ENCODE data around the gene GAPT.

The GAPT gene

DNA sequence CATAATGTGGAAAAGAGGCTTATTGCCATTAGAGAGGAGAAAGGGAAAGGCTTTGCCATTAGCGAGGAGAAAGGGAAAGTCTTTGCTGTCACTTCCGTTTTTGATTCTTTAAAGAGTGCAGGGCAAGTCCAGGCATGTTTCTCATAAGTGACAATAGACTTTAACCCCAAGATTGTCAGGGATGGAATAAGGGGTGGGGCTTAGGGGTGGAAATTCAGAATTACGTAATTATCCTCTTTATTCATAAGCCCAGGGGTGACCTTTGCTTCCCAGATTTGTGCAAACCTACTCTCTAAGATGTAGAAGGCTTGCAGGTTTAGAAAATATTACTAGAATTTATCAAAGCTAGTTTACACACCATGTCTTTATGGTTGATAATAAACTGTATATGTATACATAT lies 29.1 kb upstream of the GAPT start:
- DNase-seq, result no peak

DNA sequence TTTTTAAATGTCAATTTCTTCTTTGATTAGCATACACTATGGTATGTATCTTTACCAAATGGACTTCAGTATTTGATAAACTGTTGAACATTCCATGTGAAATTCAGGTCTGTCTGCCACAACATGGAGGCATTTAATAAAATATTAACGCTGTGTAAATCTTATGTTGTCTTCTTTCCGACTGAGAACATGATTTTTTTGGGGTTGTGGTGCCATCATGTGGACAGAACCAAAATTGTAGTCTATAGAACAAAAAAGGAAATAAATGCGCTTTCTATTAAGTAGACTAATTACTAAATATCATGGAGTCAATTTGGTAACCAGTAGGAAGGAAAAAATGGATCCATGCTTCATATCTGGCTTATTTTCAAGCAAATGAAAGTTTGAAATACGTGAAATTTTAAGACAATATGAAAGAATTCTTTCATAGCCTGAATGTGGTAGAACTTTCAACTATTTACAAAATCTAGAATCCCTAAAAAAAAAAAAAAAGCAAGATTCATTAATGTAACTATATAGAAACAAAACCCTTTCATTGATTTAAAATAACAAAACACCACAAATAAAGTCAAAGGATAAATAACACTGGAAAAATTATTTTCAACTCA lies 28.5 kb upstream of the GAPT start:
- DNase-seq, result peak; percentile 57

DNA sequence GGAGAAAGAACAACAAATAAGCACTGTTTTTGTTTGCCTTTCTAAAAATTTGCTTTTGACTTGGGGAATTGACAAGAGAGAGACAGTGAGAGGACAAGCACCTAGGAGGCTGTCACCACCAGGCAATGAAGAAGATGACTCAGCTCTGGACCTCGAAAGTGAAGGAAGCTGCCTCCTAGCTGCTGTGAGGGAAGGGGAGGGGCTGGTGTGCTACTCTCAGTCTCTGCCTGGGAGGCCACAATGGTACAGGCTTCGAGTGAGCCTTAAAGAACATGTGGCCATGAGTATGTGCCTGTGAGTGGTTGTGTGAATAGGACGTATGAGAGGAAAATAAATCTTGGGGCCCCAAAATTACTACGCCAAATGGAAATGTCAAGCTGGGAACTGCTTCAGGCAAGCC lies 24.3 kb upstream of the GAPT start:
- no peak for DNase-seq

DNA sequence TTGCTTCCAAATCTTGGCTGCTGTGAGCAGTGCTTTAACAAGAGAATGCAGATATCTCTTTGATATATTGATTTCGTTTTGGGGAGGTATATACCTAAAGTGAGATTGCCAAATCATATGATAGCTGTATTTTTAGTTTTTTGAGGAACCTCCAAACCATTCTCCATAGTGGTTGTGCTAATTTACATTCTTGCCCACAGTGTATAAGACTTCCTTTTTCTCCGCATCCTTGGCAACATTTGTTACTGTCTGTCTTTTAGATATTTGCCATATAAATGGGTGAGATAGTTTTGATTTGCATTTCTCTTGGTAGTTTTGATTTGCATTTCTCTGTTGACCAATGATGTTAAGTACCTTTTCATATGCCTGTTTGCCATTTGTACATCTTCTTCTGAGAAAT lies 21.3 kb upstream of the GAPT start:
- DNase-seq, result no peak

DNA sequence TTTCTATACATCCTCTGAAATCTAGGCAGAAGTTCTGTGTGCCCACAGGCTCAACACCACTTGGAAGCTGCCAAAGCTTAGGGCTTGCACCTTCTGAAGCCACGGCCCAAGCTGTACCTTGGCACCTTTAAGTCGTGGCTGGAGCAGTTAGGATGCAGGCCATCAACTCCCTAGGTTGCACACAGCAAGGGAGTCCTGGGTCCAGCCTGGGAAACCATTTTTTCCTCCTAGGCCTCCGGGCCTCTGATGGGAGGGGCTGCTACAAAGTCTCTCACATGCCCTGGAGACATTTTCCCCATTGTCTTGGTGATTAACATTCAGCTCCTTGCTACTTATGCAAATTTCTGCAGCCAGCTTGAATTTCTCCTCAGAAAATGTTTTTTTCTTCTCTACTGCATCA lies 15.8 kb upstream of the GAPT start:
- no peak for DNase-seq

DNA sequence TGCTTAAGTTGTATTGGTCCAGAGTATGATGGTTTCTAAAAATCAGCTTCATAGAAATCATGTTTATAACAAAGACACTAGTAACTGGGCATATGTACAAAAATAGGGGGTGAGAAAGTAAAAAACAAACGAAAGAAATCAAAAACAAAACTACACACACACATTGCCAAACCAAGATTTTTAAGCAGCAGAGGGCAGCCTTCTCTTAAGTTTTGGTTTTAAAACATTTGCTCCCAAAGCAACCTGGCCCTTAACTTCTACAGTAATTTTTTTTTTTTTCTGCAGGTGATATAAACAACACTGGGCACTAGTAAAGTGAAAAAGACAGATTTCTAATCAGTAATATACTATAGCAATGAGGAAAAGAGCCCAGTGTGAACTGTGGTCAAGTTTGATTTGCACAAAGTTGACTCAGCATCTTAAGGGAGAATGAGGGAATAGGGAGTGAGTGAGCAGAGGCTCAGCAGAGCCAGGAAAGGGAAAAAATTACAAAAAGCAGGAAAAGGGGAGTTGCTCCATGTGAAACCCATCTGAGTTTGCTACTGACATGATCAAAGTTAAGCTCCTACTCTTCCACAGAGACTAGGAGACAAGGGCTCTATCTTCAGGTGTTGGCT lies 13.4 kb upstream of the GAPT start:
- no peak for DNase-seq

DNA sequence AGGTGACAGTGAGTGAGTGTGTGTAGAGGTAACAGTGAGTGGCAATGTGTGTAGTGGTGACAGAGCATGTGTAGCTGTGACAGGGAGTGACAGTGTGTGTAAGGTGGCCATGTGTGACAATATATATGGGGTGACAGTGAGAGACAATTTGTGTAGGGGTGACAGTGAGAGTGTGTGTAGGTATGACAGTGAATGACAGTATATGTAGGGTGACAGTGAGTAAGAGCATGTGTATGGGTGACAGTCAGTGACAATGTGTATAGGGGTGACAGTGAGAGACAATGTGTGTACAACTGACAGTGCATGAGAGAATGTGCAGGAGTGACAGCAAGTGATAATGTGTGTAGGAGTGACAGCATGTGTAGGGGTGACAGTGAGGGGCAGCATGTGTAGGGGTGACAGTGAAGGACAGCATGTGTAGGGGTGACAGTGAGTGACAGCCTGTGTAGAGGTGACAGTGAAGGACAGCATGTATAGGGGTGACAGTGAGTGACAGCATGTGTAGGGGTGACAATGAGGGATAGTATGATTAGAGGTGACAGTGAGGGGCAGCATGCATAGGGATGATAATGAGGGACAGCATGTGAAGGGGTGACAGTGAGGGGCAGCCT lies 10.1 kb upstream of the GAPT start:
- DNase-seq, result no peak

DNA sequence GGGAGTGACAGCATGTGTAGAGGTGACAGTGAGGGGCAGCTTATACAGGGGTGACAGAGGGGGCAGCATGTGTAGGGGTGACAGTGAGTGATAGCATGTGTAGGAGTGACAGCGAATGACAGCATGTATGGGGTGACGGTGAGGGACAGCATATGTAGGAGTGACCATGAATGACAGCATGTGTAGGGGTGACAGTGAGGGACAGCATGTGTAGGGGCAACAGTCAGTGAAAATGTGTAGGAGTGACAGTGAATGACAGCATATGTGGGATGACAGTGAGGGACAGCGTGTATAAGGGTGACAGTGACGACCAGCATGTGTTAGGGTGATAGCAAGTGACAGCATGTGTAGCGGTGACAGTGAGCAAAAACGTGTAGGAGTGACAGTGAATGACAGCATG lies 9.4 kb upstream of the GAPT start:
- no peak for DNase-seq

DNA sequence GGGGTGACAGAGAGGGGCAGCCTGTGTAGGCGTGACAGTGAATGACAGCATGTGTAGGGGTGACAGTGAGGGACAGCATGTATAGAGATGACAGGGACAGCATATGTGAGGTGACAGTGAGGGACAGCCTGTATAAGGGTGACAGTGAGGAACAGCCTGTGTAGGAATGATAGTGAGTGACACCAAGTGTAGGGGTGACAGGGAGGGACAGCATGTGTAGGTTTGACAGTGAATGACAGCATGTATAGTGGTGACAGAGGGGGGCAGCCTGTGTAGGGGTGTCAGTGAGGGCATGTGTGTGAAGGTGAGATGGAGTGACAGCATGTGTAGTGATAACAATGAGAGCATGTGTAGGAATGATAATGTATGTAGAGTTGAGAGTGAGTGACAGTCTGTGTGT lies 8.7 kb upstream of the GAPT start:
- DNase-seq, result no peak

DNA sequence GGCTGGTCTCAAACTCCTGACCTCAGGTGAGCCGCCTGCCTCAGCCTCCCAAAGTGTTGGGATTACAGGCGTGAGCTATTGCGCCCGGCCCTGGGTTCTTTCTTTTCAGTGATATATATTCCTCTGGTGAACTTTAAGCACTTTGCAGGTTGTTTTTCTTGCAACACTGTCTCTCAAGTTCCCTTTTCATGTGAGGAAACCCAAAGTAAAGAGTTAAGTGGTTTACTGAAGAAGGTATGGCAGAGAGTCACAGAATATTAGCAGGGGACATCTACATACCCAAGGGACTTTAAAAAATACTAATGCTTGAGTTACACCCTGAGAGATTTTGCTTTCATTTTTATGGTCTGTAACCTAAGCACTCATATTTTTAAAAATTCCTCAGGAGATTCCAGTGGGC lies 6.7 kb upstream of the GAPT start:
- DNase-seq, result no peak

DNA sequence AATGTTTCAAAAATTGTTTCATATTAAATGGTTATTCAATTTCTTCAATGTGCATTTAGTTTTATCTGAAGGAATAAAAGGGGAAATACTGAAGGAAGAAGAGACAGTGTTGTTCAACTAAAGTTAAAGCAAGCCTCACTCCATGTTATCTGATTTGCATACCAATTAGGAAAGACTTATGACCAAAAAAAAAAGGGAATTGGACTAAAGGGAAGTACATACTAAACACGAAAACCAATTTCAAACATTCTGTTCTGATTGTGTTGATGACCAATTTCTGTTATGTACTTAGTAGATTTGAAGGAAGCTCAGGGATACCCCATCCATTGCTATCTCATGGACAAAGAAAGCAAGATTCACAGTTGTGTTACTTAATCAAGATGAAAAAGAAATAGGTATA lies 4.9 kb upstream of the GAPT start:
- no peak for DNase-seq

DNA sequence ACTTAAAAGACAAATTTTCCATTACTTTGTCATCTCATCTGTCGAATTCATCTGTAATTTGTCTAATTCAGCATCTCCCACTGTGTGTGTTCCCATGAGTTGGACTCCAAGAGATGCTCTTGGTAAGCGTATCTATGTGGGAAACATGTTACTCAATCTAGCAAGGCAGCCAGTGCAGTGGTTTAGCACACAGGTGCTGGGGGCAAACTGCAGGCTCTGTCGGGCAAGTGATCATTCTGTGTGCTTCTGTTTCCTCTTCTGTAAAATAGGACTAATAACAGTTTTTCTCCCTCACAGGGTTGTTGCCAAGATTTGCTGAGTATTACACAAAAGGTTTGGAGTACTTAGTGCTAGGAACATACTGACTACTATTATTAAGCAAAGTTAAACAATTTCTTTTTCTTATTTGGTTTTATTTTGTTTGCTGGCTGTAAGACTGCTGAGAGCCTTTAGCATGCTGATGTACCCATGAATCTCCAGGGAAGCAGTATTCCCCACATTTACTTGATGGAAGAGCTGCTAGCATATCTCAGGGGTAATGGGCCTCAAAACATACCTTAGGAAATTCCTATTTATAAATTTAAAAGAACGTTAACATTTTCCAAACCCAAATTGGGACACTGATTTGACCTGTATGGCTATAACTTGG lies 709 bp upstream of the GAPT start:
- DNase-seq, result no peak

DNA sequence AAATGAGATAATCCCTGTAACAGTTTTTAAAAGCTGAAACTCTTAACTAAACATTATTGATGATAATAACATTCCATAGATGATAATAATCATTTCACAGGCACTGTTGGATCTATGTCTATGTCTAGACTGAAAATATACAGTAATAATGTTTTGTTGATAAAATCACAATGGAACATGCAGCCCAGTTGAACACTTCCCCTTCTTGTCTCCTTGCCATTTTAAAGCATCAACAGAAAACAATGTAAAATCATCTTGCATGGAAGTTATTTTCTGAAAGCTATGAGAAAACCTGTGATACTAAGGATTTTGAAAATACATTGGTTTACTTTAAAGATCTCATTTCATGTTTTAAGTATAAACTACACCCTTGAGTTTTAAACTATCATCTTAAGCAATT lies 1.9 kb downstream of the GAPT start:
- DNase-seq, result no peak

DNA sequence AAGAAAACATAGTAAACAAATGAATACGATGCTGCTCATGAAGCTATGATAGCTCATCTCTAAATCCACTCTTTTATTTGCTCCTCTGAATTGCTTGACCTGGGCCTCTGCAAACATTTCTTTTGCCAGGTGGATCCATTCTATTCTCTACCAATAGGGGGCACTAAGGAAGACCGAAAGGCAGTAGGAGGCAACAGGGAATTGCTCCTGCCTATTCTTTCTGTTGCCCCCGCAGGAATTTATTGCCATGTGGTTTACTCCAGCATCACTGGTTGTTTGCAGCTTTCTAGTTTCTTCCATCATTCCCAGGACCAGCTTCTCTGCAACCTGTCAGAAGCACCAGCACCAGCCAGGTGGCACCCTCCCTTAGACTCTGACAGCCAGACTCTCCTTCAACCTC lies 5.3 kb downstream of the GAPT start:
- no peak for DNase-seq

DNA sequence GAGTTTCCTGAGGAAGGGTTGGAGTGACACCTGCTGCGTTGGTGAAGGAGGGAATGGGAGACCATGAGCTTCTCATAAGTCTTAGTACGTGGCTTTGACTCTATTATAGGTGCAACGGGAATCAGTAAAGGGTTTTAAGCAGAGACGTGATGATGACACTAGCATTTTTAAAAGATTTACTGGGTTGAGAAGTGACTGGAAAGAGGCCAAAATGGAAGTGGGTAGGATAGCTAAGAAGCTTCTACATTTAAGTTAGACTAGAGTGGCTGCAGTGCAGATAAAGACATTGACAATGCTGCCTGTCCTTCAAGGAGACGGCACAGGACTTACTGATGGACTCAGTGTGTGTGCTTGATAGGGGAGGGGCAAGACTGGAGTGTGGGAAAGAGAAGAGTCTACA lies 6.2 kb downstream of the GAPT start:
- no peak for DNase-seq

DNA sequence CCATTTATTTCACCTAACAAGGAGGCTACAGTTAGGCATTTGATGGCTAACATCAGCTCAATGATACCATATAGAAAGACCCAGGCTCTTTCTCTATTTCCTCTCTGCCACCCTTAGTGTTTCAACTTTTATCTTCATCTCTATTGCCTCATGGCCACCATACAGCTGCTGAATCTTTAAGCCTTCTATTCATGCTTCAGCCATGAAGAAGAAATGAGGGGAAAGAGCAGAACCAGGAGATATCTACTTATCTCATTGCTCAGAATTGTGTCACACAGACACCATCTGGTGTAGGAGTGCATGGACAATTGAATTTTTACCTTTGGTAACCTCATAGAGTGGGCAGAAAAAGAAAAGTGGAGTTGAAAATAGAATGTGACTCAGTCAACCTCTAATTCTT lies 6.7 kb downstream of the GAPT start:
- DNase-seq, result no peak

DNA sequence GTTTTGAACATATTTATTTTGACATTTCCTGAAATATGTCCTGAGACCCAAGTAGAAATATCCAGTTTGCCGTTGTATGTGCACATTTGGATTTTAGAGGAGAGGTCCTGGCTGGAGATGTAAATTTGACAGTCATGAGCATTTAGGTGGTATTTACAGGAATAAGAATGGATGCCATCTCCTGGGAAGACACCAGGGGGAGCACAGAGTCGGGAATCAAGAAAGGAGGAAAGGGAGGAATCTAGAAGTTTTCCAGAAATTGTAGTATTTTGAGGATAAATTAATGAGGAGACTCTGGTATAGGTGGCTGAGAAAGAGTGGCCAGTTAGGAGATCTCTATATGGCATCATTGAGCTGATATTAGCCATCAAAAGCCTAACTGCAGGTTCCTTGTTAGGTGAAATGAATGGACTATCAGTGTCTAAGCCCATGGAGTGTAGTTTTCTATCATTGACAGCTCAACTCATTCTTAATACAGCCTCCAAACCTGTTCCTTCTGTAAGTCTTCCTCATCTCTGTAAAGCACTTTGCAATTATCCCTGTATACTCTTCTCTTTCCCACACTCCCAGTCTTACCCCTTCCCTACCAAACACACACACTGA lies 7.2 kb downstream of the GAPT start:
- DNase-seq, result no peak

DNA sequence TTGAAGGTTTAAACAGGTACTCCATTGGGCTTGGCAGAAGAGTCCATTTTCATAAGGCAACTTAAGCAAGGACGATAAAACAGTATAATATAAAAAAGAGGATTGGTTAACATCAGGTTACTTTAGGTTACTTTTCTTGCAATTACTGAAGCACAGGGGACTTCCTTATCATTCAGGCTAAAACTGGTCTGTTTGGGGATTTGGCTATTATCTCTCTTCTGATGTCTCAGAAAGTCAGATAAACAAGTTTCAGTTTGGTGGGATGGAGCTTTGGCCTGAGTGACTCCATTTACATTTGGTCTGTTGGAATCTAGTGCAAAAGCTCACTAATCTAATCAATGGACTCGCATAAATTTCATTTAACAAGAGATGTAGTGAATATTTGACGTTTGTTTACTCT lies 8.0 kb downstream of the GAPT start:
- DNase-seq, result no peak

DNA sequence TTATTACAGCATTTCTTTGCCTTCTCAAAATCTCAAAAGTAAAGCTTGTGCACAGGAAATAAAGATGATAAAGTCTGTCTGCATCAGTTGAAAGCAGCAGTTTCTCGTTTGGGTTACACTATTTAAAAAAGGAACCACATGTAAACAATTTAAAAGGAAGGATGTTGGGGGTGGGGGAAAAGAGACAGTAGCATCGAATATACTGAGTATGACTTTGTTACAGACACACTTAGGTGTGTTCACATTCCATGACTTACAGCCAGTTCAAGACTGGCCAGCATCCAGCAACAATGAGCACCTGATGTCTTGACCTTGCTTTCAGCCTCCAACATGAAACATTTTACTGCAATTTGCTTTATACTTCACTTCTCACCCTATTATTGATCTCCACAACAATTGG lies 8.7 kb downstream of the GAPT start:
- no peak for DNase-seq

DNA sequence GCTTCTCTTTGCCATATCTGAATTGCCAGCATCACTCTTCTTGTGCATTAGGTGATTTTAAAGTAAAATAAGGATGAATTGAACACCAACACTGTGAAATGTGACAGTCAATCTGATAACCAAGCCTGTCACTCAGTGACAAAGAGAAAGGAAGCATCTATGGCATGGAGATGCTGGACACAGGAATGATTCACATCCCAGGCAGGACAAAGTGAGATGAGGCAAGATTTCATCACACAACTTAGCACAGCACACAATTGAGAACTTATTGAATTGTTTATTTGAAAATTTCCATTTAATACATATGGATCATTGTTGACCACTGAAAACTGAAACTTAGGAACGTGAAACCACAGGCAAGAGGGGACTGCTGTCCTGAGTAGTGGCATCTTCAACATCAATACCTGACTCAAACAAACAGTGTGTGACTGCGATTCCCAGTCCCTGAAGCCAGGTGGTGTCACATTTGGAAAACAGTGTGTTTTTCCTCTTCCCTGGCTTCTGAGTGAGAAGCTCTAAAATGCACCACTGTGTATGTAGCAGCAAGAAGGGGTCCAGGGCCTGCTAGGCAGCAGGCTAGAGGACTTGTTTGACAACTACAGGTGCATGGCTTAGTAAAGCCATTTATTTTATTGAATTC lies 10.7 kb downstream of the GAPT start:
- no peak for DNase-seq

DNA sequence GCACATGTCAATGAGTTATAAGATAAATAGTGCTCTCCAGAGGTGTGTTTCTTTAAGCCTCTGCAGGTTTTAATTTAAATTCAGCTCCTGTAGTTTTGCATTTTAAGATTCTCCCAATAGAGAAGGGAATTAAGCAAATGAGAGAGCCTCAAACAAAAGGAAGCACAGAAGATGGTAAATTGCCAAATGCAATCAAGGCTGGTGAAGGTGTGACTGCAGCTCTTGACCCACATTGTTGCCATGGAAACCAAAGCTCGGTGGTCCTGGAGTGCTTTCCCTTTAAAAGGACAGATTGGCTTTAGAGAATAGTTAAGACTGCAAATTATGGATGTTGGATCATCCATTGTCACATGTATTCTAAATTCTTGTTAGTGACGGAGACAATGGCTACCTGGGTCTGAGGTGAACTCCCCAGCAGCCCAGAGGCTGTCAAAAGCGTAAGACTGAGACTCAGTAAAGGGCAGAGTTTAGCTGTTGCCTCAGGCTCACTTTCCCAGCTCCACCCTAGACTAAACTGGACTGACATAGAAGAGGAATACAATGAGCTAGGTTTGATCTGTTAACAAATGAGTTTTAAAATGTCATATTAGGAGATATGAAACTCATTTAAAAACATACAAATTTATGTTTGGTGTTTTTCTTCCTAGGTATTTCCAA lies 12.3 kb downstream of the GAPT start:
- no peak for DNase-seq

DNA sequence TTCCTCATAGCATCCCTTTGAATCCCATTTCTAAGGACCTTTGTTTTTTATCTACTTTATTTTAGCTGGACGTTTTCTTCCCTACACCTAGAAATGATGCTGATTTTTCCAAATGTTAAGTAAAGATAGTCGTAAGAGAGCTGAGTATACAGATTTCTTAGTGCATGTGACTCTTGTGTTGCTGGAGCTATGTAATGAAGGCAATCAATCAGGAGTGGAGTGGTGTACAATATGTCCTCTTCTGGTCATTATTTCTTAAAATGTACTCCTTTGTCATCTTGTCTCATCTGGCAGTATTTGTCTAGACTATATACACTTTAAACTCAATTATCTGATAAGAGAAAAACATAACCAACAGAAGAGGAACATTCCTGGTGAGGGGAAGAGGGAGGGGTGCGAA lies 13.5 kb downstream of the GAPT start:
- DNase-seq, result peak; percentile 49

DNA sequence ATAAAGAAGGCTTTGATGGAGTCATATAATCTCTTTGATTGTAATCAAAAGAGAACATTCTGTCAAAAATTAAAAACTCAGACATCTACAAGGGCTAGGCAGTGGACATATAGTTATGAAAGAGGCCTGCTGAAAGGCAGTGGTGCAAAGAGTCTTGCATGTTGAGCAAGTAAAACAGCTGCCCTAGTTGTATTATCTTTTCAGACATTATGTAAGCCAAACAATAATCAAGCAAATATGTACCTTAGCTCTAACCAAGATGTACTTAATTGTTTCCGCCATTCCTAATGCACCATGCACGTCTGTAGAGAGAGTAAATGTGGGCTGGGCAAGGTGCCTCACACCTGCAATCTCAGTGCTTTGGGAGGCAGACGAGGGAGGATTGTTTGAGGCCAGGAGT lies 14.3 kb downstream of the GAPT start:
- peak; percentile 78 for DNase-seq

All from NCI-H774 (cell line).